Thoracic aorta (tissue), 2 donors: ENCODE data around the gene HDAC11. TPM values are rescaled to one million over a fixed set of nuclear protein-coding genes. Genes with fewer than 3 reads are reported as not detected.
A peak's percentile ranks its signal among the peaks of the same experiment; 100 is the strongest.

ENCODE experiments used
- ATAC-seq: fragments of 150-250 bp; one replicate; pipeline ENCODE4 v1.8.0; 2017; ENCODE audit warnings: low read depth; ENCODE audit not compliant: insufficient number of reproducible peaks, low FRiP score
- DNase-seq: peaks from one replicate; pipeline ENCODE4 v3.0.0-alpha.2; 2020; ENCODE audit warnings: low spot score
- H3K27ac ChIP-seq, 2 donors: fragments of 200-600 bp; sonication (generic); 1 replicate in 1 of 2; 2 replicates in 1 of 2; pipeline ENCODE4 v1.5.1; 2016; ENCODE audit warnings: mild to moderate bottlenecking in 2 of 2, moderate library complexity in 2 of 2
- H3K27me3 ChIP-seq: fragments of 200-600 bp; sonication (generic); replicated peaks from 2 replicates; pipeline ENCODE4 v1.6.0; 2016; ENCODE audit warnings: mild to moderate bottlenecking; ENCODE audit not compliant: insufficient read depth
- H3K36me3 ChIP-seq: fragments of 200-600 bp; sonication (generic); one replicate; pipeline ENCODE4 v1.5.1; 2016
- H3K4me1 ChIP-seq, 2 donors: fragments of 200-600 bp; sonication (generic); 1 replicate in 1 of 2; 2 replicates in 1 of 2; pipeline versions ENCODE4 v1.5.1 to v1.6.0; 2016; ENCODE audit warnings: low read depth in 2 of 2, mild to moderate bottlenecking in 1 of 2; ENCODE audit not compliant: control insufficient read depth in 1 of 2
- H3K4me3 ChIP-seq: fragments of 200-600 bp; sonication (generic); 2 replicates; pipeline ENCODE4 v1.5.1; 2016; ENCODE audit warnings: mild to moderate bottlenecking
- H3K9me3 ChIP-seq: fragments of 200-600 bp; sonication (generic); 2 replicates; pipeline ENCODE4 v1.5.1; 2016
- CTCF ChIP-seq: fragments of 200-600 bp; sonication (generic); IDR thresholded peaks from one replicate; pipeline ENCODE4 v1.5.1; 2019; ENCODE audit warnings: antibody characterized with exemption
- total RNA-seq, 2 donors: library from RNA; depleted of rRNA; stranded (reverse); fragments of >200 nt; gene quantifications; one replicate each; pipeline versions ENCODE4 v1.1.0 to v1.2.3, GENCODE V29; 2016

Gene HDAC11
- total RNA-seq, 2 donors from 2014 or later = 15.8 to 17.4 TPM

DNA sequence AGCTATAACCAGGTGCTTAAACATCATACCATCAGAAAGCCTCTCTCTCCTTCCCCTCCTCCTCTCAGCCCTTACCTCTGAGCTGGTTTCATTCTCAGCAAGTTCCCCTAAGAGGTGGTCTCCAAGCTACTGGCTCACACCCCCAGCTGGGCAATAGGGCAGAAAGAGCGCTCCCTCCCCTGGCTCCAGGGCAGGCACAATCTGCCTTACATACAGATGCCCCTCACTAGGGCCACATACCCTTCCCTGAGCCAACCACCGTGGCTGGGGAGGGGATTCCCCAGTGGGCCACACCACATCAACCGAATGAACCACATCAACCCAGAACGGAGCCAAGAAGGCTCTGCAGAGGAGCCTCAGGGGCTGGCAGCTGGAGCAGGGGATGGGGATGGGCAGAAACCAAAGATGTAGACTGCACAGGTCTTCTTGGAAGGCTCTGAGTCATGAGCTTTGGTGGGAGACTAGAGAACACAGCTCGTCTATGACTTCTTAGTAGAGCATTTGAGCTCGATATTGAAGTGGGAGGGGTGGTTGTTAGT lies 64.3 kb downstream of the HDAC11 start:
- DNase-seq = no peak
- Histone ChIP-seq H3K4me3 (no peak overlapping the region), H3K36me3 (no peaks in the 10 kb centered on the region), H3K27me3 (peaks cover 8% of the 10 kb centered on the region), H3K4me1 (peaks cover 0 to 16% of the 10 kb centered on the region in 2 donors), H3K27ac (peak overlapping the region in 1 of 2 donors; percentile 59), H3K9me3 (no peaks in the 10 kb centered on the region)
- TF ChIP-seq CTCF = no peak
- no peak for ATAC-seq

- no peak overlapping the region for H3K27ac ChIP-seq
- no peaks in the 10 kb centered on the region for H3K9me3 ChIP-seq
- no peak for ATAC-seq
- H3K36me3 ChIP-seq = no peaks in the 10 kb centered on the region
- H3K4me3 ChIP-seq = no peak overlapping the region
- H3K4me1 ChIP-seq = peaks cover 0 to 24% of the 10 kb centered on the region in 2 donors
- DNase-seq = no peak
- H3K27me3 ChIP-seq = peaks cover 8% of the 10 kb centered on the region
- TF ChIP-seq CTCF = no peak
These were observed 65.0 kb downstream of the HDAC11 start for GRCh38 chr3:13544951-13545651.

- peaks cover 7 to 33% of the 10 kb centered on the region in 2 donors for H3K4me1 ChIP-seq
- no peak for DNase-seq
These were observed 65.9 kb downstream of the HDAC11 start for GRCh38 chr3:13545952-13546454.

DNA sequence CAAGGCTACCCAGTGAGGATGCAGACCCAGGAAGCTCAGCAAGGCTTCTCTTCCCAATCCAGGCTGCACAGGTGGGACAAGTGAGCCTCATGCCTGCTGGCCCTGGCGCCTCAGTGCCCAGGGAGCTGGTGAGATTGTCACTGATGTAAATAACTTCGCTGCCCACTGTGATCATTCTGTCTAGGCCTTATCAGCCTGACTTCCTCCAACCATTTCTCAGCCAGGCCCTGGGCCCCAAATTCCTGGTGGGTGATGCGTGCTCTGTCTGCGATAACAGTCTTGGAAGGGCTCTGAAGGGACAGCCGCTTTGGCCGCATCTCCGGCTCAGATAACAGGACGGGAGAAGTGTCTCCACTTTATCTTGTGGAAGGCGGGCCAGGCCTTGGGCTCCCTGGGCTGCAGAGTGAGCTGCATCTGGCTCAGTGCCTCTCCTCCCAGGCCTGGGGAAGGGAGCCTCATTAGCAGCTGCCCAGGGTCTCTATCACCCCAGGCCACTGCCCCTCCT lies 66.6 kb downstream of the HDAC11 start:
- Histone ChIP-seq H3K4me1 (peaks cover 7 to 34% of the 10 kb centered on the region in 2 donors), H3K4me3 (no peak overlapping the region), H3K27me3 (peaks cover 8% of the 10 kb centered on the region), H3K9me3 (no peaks in the 10 kb centered on the region), H3K36me3 (no peaks in the 10 kb centered on the region), H3K27ac (no peak overlapping the region)
- ATAC-seq (no peak), DNase-seq (no peak)
- no peak for TF ChIP-seq CTCF

More at GRCh38 chr3:13545952-13546454, 65.9 kb downstream of the HDAC11 start:
- no peaks in the 10 kb centered on the region for H3K9me3 ChIP-seq
- peaks cover 8% of the 10 kb centered on the region for H3K27me3 ChIP-seq
- no peak for ATAC-seq
- no peak for TF ChIP-seq CTCF
- H3K4me3 ChIP-seq = no peak overlapping the region
- no peaks in the 10 kb centered on the region for H3K36me3 ChIP-seq
- H3K27ac ChIP-seq = no peak overlapping the region

DNA sequence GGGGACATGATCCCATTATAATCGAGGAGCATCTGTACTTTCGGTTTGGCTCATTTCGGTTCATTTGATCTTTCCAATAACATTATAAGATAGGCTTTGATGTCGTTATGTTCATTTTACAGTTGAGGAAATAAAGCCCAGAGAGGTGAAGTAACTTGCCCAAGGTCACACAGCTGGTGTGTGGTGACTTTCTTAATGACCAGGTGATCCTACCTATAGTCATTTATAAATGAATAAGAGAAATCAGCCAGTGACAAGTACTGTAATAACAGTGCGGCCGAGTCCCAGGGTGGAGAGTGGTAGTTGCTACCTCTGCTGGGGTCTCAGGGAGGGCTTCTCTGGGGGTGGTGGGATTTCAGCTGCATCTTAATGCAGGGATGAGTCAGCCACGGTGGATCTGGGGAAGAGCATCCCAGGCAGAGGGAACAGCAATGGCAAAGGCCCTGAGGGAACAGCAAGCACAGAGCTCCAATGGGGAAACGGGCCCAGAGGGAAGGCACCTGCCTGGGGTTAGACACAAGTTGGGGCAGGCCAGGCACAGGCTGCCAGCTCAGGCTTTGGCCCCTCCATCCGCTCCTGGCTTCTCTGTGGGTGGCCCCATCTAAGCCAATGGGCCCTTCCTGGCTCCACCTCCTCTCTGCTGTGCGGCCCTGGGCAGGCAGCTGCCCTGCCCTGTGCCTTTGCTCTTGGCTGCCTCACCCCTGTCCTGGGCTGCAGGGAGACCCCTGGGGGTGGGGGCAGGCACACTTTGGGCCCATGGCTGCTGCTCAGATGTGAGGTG lies 67.7 kb downstream of the HDAC11 start:
- Histone ChIP-seq H3K4me3 (no peak overlapping the region), H3K4me1 (peaks cover 7 to 34% of the 10 kb centered on the region in 2 donors), H3K36me3 (no peaks in the 10 kb centered on the region), H3K9me3 (no peaks in the 10 kb centered on the region), H3K27me3 (peaks cover 8% of the 10 kb centered on the region), H3K27ac (peak overlapping the region in 1 of 2 donors; percentile 19)
- DNase-seq = no peak
- no peak for ATAC-seq
- no peak for TF ChIP-seq CTCF
